Kidney epithelial cell (primary cell): ENCODE data around the gene TAS2R31. TPM values are rescaled to one million over a fixed set of nuclear protein-coding genes. Genes with fewer than 3 reads are reported as not detected.

Source experiments
- DNase-seq: peaks from one replicate; pipeline ENCODE4 v3.0.0-alpha.2; 2010; ENCODE audit warnings: low read depth
- H3K27me3 ChIP-seq: 2 replicates; pipeline ENCODE4 v1.6.0; 2011; ENCODE audit warnings: low read length; ENCODE audit not compliant: control insufficient read depth, insufficient read depth
- H3K36me3 ChIP-seq: 2 replicates; pipeline ENCODE4 v1.5.1; 2011; ENCODE audit warnings: low read length; ENCODE audit not compliant: control insufficient read depth, insufficient read depth
- H3K4me3 ChIP-seq: 2 replicates; pipeline ENCODE4 v1.5.1; 2011; ENCODE audit warnings: low read depth, mild to moderate bottlenecking, control low read depth, low read length
- total RNA-seq: library from RNA; depleted of rRNA; stranded (reverse); fragments of >200 nt; gene quantifications from 2 replicates; pipeline ENCODE4 v1.2.3, GENCODE V29; 2015
- TF ChIP-seq, protein P1 (sequence below): IDR thresholded peaks from 2 replicates; pipeline ENCODE4 v1.5.1; 2011; ENCODE audit warnings: mild to moderate bottlenecking, moderate library complexity, low read length, control low read depth, inconsistent platforms; ENCODE audit not compliant: insufficient read depth, poor library complexity, severe bottlenecking

The TAS2R31 gene
- total RNA-seq, 1 donor from 2014 or later: 0.84 TPM

DNA sequence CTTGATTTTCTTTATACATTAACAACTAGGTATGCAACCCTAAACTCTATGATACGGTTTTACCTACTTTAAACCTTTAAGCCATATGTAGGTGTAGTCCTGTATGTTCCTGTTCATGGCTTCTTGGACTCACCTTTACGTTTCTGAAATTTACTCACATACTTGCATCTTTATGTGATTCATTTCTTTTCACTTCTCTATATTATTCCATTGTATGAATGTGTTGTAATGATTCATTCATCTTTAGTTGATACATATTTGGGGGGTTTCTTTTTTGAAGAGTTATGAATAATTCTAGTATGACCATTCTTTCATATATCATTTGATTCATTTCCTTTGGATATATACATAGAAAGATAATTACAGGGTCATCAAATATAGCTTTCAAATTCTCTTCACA lies 42.1 kb downstream of the TAS2R31 start:
- DNase-seq: no peak
- Histone ChIP-seq H3K27me3 (no peaks in the 10 kb centered on the region), H3K4me3 (no peak overlapping the region), H3K36me3 (no peaks in the 10 kb centered on the region)
- TF ChIP-seq, protein P1, sequence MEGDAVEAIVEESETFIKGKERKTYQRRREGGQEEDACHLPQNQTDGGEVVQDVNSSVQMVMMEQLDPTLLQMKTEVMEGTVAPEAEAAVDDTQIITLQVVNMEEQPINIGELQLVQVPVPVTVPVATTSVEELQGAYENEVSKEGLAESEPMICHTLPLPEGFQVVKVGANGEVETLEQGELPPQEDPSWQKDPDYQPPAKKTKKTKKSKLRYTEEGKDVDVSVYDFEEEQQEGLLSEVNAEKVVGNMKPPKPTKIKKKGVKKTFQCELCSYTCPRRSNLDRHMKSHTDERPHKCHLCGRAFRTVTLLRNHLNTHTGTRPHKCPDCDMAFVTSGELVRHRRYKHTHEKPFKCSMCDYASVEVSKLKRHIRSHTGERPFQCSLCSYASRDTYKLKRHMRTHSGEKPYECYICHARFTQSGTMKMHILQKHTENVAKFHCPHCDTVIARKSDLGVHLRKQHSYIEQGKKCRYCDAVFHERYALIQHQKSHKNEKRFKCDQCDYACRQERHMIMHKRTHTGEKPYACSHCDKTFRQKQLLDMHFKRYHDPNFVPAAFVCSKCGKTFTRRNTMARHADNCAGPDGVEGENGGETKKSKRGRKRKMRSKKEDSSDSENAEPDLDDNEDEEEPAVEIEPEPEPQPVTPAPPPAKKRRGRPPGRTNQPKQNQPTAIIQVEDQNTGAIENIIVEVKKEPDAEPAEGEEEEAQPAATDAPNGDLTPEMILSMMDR: no peak

DNA sequence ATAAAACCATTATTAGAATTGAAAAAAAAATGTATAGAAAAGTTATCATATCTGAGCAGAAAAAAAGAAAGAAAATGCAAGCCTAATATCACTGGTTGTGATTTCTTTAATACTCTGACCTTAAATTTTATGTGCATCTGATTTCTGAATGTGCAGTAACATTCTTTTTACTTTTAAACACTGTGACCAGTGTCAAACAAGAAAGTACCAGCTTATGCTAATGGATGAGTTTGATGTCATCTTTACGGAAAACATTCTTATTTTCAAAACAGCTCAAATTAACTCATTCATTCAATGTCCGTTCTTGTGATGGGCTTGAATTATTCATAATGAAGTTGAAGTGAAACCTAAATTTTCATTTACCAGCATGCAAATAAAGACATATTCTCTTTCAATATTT lies 44.4 kb downstream of the TAS2R31 start, which contains the start of gene TAS2R50:
TAS2R50 (minus strand) TSS at position 101 of the 400 bp plus-strand sequence; CDS start at position 49, 52 bp downstream.
- Histone ChIP-seq H3K36me3 (no peaks in the 10 kb centered on the region), H3K4me3 (no peak within 1 kb of the TSS), H3K27me3 (no peaks in the 10 kb centered on the region)
- TF ChIP-seq, protein P1: no peak
- DNase-seq: no peak

DNA sequence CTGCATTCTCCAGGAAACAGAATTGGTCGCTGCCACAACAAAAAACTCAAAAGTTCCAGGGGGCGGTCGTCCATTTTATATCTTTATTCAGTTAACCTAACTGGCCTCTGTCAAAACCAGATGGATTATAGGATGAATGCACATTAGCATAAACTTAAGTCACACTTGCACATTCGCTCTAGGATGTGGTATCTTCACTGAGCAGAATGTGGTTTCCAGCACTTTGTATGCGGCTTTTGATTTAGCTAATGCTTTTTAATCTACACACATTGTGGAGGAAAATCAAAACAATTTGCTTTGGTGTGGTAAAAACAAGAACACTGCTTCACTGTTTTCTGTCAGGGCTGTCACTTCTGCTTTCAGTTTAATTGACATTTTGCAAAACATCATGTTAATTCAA lies 49.0 kb downstream of the TAS2R31 start:
- H3K27me3 ChIP-seq: no peaks in the 10 kb centered on the region
- no peak overlapping the region for H3K4me3 ChIP-seq
- DNase-seq: no peak
- TF ChIP-seq, protein P1: no peak
- no peaks in the 10 kb centered on the region for H3K36me3 ChIP-seq

Other genes with a start within 250 kb of the TAS2R31 start
- not detected in 2 replicates for gene TAS2R7, start 228.8 kb downstream of the TAS2R31 start, total RNA-seq
- gene TAS2R8, start 224.1 kb downstream of the TAS2R31 start, total RNA-seq: 0.08 TPM in 1 of 2 replicates, not detected in the other
- not detected in 2 replicates for gene TAS2R9, start 221.2 kb downstream of the TAS2R31 start, total RNA-seq
- 0.34 and 0.46 TPM in 2 replicates for gene TAS2R10, start 205.0 kb downstream of the TAS2R31 start, total RNA-seq
- 0.38 and 0.55 TPM in 2 replicates for gene PRR4, start 181.9 kb downstream of the TAS2R31 start, total RNA-seq
- 6.2 and 8.7 TPM in 2 replicates for gene PRH1, start 147.2 kb downstream of the TAS2R31 start, total RNA-seq
- gene TAS2R13, start 121.8 kb downstream of the TAS2R31 start, total RNA-seq: 0.21 and 0.89 TPM in 2 replicates
- not detected in 2 replicates for gene PRH2, start 102.2 kb downstream of the TAS2R31 start, total RNA-seq
- 2.5 and 3.1 TPM in 2 replicates for gene TAS2R14, start 92.1 kb downstream of the TAS2R31 start, total RNA-seq
- gene TAS2R50, start 44.5 kb downstream of the TAS2R31 start, total RNA-seq: 0.41 and 0.96 TPM in 2 replicates
- 0.41 and 1.0 TPM in 2 replicates for gene TAS2R20, start 33.1 kb downstream of the TAS2R31 start, total RNA-seq
- 1.6 TPM in 1 of 2 replicates, not detected in the other for gene TAS2R19, start 8.8 kb downstream of the TAS2R31 start, total RNA-seq
- gene TAS2R46, start 30.9 kb upstream of the TAS2R31 start, total RNA-seq: 0.33 and 0.41 TPM in 2 replicates
- not detected in 2 replicates for gene TAS2R43, start 60.9 kb upstream of the TAS2R31 start, total RNA-seq
- 0.48 and 0.84 TPM in 2 replicates for gene TAS2R30, start 103.2 kb upstream of the TAS2R31 start, total RNA-seq
- gene SMIM10L1, start 139.8 kb upstream of the TAS2R31 start, total RNA-seq: 12.1 and 13.2 TPM in 2 replicates
- not detected in 2 replicates for gene TAS2R42, start 155.5 kb upstream of the TAS2R31 start, total RNA-seq
- gene PRB3, start 238.3 kb upstream of the TAS2R31 start, total RNA-seq: not detected in 2 replicates